Stimulated activated naive CD8-positive, alpha-beta T cell treated with anti-CD3 and anti-CD28 coated beads, Interleukin-15, amount 100 ng/mL, for 72 hours (primary cell): ENCODE data around the gene RANBP6.
A peak's percentile ranks its signal among the peaks of the same experiment; 100 is the strongest.
"Not testable (repeated sequence)": the region's sequence is repeated elsewhere in the genome, so short reads cannot be mapped to it uniquely, and the experiment has no call there.

Source experiments
- ATAC-seq: fragments of 150-1000 bp; cut with Tn5 transposase; 2 replicates; pipeline ENCODE4 v1.10.0; 2021; ENCODE audit warnings: mild to moderate bottlenecking, moderate library complexity
- DNase-seq, 2 donors: peaks; one replicate each; pipeline ENCODE4 v3.0.0; 2021 to 2022
- H3K27ac Mint-ChIP-seq, 2 donors: one replicate each; pipeline ENCODE4 v1.8.0; 2022; ENCODE audit warnings: mild to moderate bottlenecking in 2 of 2, mixed read lengths in 2 of 2, moderate library complexity in 2 of 2
- H3K27me3 Mint-ChIP-seq: one replicate; pipeline ENCODE4 v1.8.0; 2022; ENCODE audit warnings: mixed read lengths
- H3K4me1 Mint-ChIP-seq: one replicate; pipeline ENCODE4 v1.8.0; 2022; ENCODE audit warnings: mild to moderate bottlenecking, mixed read lengths
- H3K4me3 Mint-ChIP-seq, 2 donors: one replicate each; pipeline ENCODE4 v1.8.0; 2022; ENCODE audit warnings: mild to moderate bottlenecking in 2 of 2, mixed read lengths in 2 of 2, moderate library complexity in 1 of 2
- H3K9me3 Mint-ChIP-seq, 2 donors: one replicate each; pipeline ENCODE4 v1.8.0; 2022; ENCODE audit warnings: mixed read lengths in 2 of 2

Gene RANBP6

GRCh38 chr9:6015278-6016157 lies at the start of gene RANBP6:
TSS of gene RANBP6 (minus strand) at chr9:6015624. CDS start at chr9:6015607, 17 bp downstream.
- peak within 1 kb of the TSS; percentile 94 to 98 for H3K27ac Mint-ChIP-seq
- H3K9me3 Mint-ChIP-seq, result peaks cover 8 to 14% of the 10 kb centered on the region in 2 donors
- no peaks in the 10 kb centered on the region for H3K27me3 Mint-ChIP-seq
- H3K4me3 Mint-ChIP-seq, result peak within 1 kb of the TSS; percentile 95 to 98
- DNase-seq (peak; percentile 87 to 90), ATAC-seq (peak; percentile 100)
- H3K4me1 Mint-ChIP-seq, result peaks cover 48% of the 10 kb centered on the region

GRCh38 chr9:6063146-6063545 lies 47.7 kb upstream of the RANBP6 start:
- Mint-ChIP-seq H3K9me3 (peaks cover 5 to 21% of the 10 kb centered on the region in 2 donors), H3K27me3 (peaks cover 34% of the 10 kb centered on the region)
- not testable (repeated sequence) for H3K27ac Mint-ChIP-seq, ATAC-seq, H3K4me3 Mint-ChIP-seq, DNase-seq, H3K4me1 Mint-ChIP-seq

- peaks cover 6% of the 10 kb centered on the region for H3K4me1 Mint-ChIP-seq
- H3K9me3 Mint-ChIP-seq, result no peaks in the 10 kb centered on the region
- ATAC-seq, result no peak
- H3K4me3 Mint-ChIP-seq, result no peak overlapping the region
- H3K27me3 Mint-ChIP-seq, result peaks cover 12% of the 10 kb centered on the region
- no peak overlapping the region for H3K27ac Mint-ChIP-seq
- no peak for DNase-seq
These were observed 40.2 kb upstream of the RANBP6 start for GRCh38 chr9:6055666-6056065.

- DNase-seq (peak; percentile 41 to 49), ATAC-seq (peak; percentile 74)
- Mint-ChIP-seq H3K4me3 (no peak overlapping the region), H3K4me1 (peaks cover 6% of the 10 kb centered on the region), H3K9me3 (no peaks in the 10 kb centered on the region), H3K27me3 (peaks cover 8% of the 10 kb centered on the region), H3K27ac (no peak overlapping the region)
These were observed 39.8 kb upstream of the RANBP6 start for GRCh38 chr9:6055216-6055615.

- DNase-seq (peak; percentile 54 to 59), ATAC-seq (peak; percentile 71)
- Mint-ChIP-seq H3K4me1 (peaks cover 11% of the 10 kb centered on the region), H3K27ac (no peak overlapping the region), H3K4me3 (no peak overlapping the region), H3K27me3 (peaks cover under 1% of the 10 kb centered on the region), H3K9me3 (no peaks in the 10 kb centered on the region)
These were observed 39.1 kb upstream of the RANBP6 start for GRCh38 chr9:6054280-6055099.

GRCh38 chr9:6052293-6052919 lies 37.0 kb upstream of the RANBP6 start:
- H3K9me3 Mint-ChIP-seq, result no peaks in the 10 kb centered on the region
- no peak overlapping the region for H3K4me3 Mint-ChIP-seq
- no peak overlapping the region for H3K27ac Mint-ChIP-seq
- no peaks in the 10 kb centered on the region for H3K27me3 Mint-ChIP-seq
- ATAC-seq (no peak), DNase-seq (no peak)
- H3K4me1 Mint-ChIP-seq, result peaks cover 11% of the 10 kb centered on the region

- H3K4me3 Mint-ChIP-seq, result no peak overlapping the region
- peaks cover 11% of the 10 kb centered on the region for H3K4me1 Mint-ChIP-seq
- no peak overlapping the region for H3K27ac Mint-ChIP-seq
- H3K9me3 Mint-ChIP-seq, result no peaks in the 10 kb centered on the region
- DNase-seq (no peak), ATAC-seq (no peak)
- no peaks in the 10 kb centered on the region for H3K27me3 Mint-ChIP-seq
These were observed 36.1 kb upstream of the RANBP6 start for GRCh38 chr9:6051511-6051950.

GRCh38 chr9:6049798-6050197 lies 34.4 kb upstream of the RANBP6 start:
- H3K27me3 Mint-ChIP-seq, result peaks cover 11% of the 10 kb centered on the region
- DNase-seq, result peak in 1 of 2 donors; percentile 60
- no peak overlapping the region for H3K4me3 Mint-ChIP-seq
- peaks cover 11% of the 10 kb centered on the region for H3K4me1 Mint-ChIP-seq
- H3K27ac Mint-ChIP-seq, result peak overlapping the region in 1 of 2 donors; percentile 68
- H3K9me3 Mint-ChIP-seq, result no peaks in the 10 kb centered on the region
- peak; percentile 95 for ATAC-seq

- H3K27me3 Mint-ChIP-seq, result peaks cover 11% of the 10 kb centered on the region
- H3K9me3 Mint-ChIP-seq, result no peaks in the 10 kb centered on the region
- H3K27ac Mint-ChIP-seq, result no peak overlapping the region
- ATAC-seq, result no peak
- H3K4me1 Mint-ChIP-seq, result peaks cover 11% of the 10 kb centered on the region
- no peak overlapping the region for H3K4me3 Mint-ChIP-seq
- no peak for DNase-seq
These were observed 32.6 kb upstream of the RANBP6 start for GRCh38 chr9:6048039-6048438.

- no peak for ATAC-seq
- H3K4me1 Mint-ChIP-seq, result peaks cover 11% of the 10 kb centered on the region
- H3K27ac Mint-ChIP-seq, result no peak overlapping the region
- H3K4me3 Mint-ChIP-seq, result no peak overlapping the region
- no peak for DNase-seq
- H3K9me3 Mint-ChIP-seq, result no peaks in the 10 kb centered on the region
- H3K27me3 Mint-ChIP-seq, result peaks cover 13% of the 10 kb centered on the region
These were observed 31.6 kb upstream of the RANBP6 start for GRCh38 chr9:6047020-6047419.

- H3K9me3 Mint-ChIP-seq, result no peaks in the 10 kb centered on the region
- ATAC-seq (no peak), DNase-seq (no peak)
- H3K27ac Mint-ChIP-seq, result no peak overlapping the region
- H3K4me1 Mint-ChIP-seq, result peaks cover 5% of the 10 kb centered on the region
- peaks cover 23% of the 10 kb centered on the region for H3K27me3 Mint-ChIP-seq
- no peak overlapping the region for H3K4me3 Mint-ChIP-seq
These were observed 29.9 kb upstream of the RANBP6 start for GRCh38 chr9:6045364-6045763.

- Mint-ChIP-seq H3K27me3 (peaks cover 12% of the 10 kb centered on the region), H3K4me1 (no peaks in the 10 kb centered on the region), H3K9me3 (no peaks in the 10 kb centered on the region), H3K27ac (no peak overlapping the region), H3K4me3 (no peak overlapping the region)
- DNase-seq, result no peak
- no peak for ATAC-seq
These were observed 24.7 kb upstream of the RANBP6 start for GRCh38 chr9:6040077-6040476.

GRCh38 chr9:6036391-6036790 lies 21.0 kb upstream of the RANBP6 start:
- Mint-ChIP-seq H3K9me3 (no peaks in the 10 kb centered on the region), H3K27me3 (peaks cover 5% of the 10 kb centered on the region), H3K27ac (no peak overlapping the region), H3K4me3 (no peak overlapping the region), H3K4me1 (no peaks in the 10 kb centered on the region)
- DNase-seq (no peak), ATAC-seq (no peak)

GRCh38 chr9:6034954-6035353 lies 19.5 kb upstream of the RANBP6 start:
- H3K4me3 Mint-ChIP-seq, result no peak overlapping the region
- no peak overlapping the region for H3K27ac Mint-ChIP-seq
- no peaks in the 10 kb centered on the region for H3K9me3 Mint-ChIP-seq
- no peaks in the 10 kb centered on the region for H3K4me1 Mint-ChIP-seq
- peak; percentile 56 for ATAC-seq
- DNase-seq, result no peak
- H3K27me3 Mint-ChIP-seq, result no peaks in the 10 kb centered on the region

GRCh38 chr9:6029604-6030274 lies 14.3 kb upstream of the RANBP6 start:
- Mint-ChIP-seq H3K27me3 (peaks cover 6% of the 10 kb centered on the region), H3K4me3 (no peak overlapping the region), H3K9me3 (no peaks in the 10 kb centered on the region), H3K4me1 (no peaks in the 10 kb centered on the region), H3K27ac (no peak overlapping the region)
- no peak for DNase-seq
- no peak for ATAC-seq
